ENCODE measurements around the gene STS. TPM values are rescaled to one million over a fixed set of nuclear protein-coding genes. Genes with fewer than 3 reads are reported as not detected.
A peak's percentile ranks its signal among the peaks of the same experiment; 100 is the strongest.

Gene STS
- total and polyA plus RNA-seq, 5 experiments from 2014 or later = 0.52 to 0.66 (median 0.56) TPM

- DNase-seq (no peak), ATAC-seq (no peak)
- H3K9me3 Mint-ChIP-seq = peaks cover 0 to 5% (median 0%) of the 10 kb centered on the region in 9 donors
- H3K4me3 Mint-ChIP-seq = no peak overlapping the region
- POLR2A ChIA-PET = no interaction called here
- H3K4me1 Mint-ChIP-seq = peaks cover 12 to 29% (median 24%) of the 10 kb centered on the region in 4 donors
- no peaks in the 10 kb centered on the region for H3K27me3 Mint-ChIP-seq
- no peak overlapping the region for H3K27ac Mint-ChIP-seq
- H3K36me3 Mint-ChIP-seq = peaks cover 4 to 18% (median 14%) of the 10 kb centered on the region in 3 donors
Observed at GRCh38 chrX:7117587-7117986, 29.9 kb upstream of the STS start.

- H3K27me3 Mint-ChIP-seq = no peaks in the 10 kb centered on the region
- peaks cover 0 to 5% (median 0%) of the 10 kb centered on the region in 9 donors for H3K9me3 Mint-ChIP-seq
- no peak overlapping the region for H3K27ac Mint-ChIP-seq
Observed at GRCh38 chrX:7119950-7120877, 27.3 kb upstream of the STS start.

GRCh38 chrX:7120878-7121219, 26.7 kb upstream of the STS start:
- DNase-seq (no peak), ATAC-seq (no peak)
- no peak overlapping the region for H3K27ac Mint-ChIP-seq
- POLR2A ChIA-PET = no interaction called here
- no peak overlapping the region for H3K4me3 Mint-ChIP-seq
- H3K4me1 Mint-ChIP-seq = peaks cover 14 to 30% (median 21%) of the 10 kb centered on the region in 4 donors
- H3K27me3 Mint-ChIP-seq = no peaks in the 10 kb centered on the region
- H3K36me3 Mint-ChIP-seq = peaks cover 7 to 25% (median 19%) of the 10 kb centered on the region in 3 donors
- peaks cover 0 to 5% (median 0%) of the 10 kb centered on the region in 9 donors for H3K9me3 Mint-ChIP-seq

More at GRCh38 chrX:7119950-7120877, 27.3 kb upstream of the STS start:
- DNase-seq = no peak
- no peak for ATAC-seq
- H3K36me3 Mint-ChIP-seq = peaks cover 3 to 24% (median 14%) of the 10 kb centered on the region in 3 donors
- H3K4me3 Mint-ChIP-seq = no peak overlapping the region
- peaks cover 16 to 30% (median 23%) of the 10 kb centered on the region in 4 donors for H3K4me1 Mint-ChIP-seq
- POLR2A ChIA-PET = no interaction called here

GRCh38 chrX:7127056-7127455, 20.5 kb upstream of the STS start:
- Mint-ChIP-seq H3K36me3 (peaks cover 6 to 18% (median 12%) of the 10 kb centered on the region in 3 donors), H3K27ac (no peak overlapping the region), H3K4me3 (no peak overlapping the region), H3K4me1 (peaks cover 9 to 13% (median 11%) of the 10 kb centered on the region in 4 donors), H3K9me3 (peaks cover 0 to 4% (median 0%) of the 10 kb centered on the region in 9 donors), H3K27me3 (no peaks in the 10 kb centered on the region)
- no peak for ATAC-seq
- POLR2A ChIA-PET = no interaction called here
- DNase-seq = no peak

- ATAC-seq (no peak), DNase-seq (no peak)
- Mint-ChIP-seq H3K9me3 (no peaks in the 10 kb centered on the region), H3K27me3 (no peaks in the 10 kb centered on the region), H3K4me3 (no peak overlapping the region), H3K27ac (peak overlapping the region in 2 of 10 donors; percentile 58 to 85), H3K36me3 (peaks cover 3 to 7% (median 6%) of the 10 kb centered on the region in 3 donors), H3K4me1 (peaks cover 23 to 41% (median 39%) of the 10 kb centered on the region in 4 donors)
- POLR2A ChIA-PET = no interaction called here
Observed at GRCh38 chrX:7131621-7132020, 15.9 kb upstream of the STS start.

GRCh38 chrX:7132335-7133049, 15.0 kb upstream of the STS start:
- no peaks in the 10 kb centered on the region for H3K9me3 Mint-ChIP-seq
- peaks cover 3 to 7% (median 6%) of the 10 kb centered on the region in 3 donors for H3K36me3 Mint-ChIP-seq
- peaks cover 23 to 42% (median 39%) of the 10 kb centered on the region in 4 donors for H3K4me1 Mint-ChIP-seq
- peak in 4 of 10 donors; percentile 7 to 42 (median 20) for DNase-seq
- POLR2A ChIA-PET = no interaction called here
- H3K27me3 Mint-ChIP-seq = no peaks in the 10 kb centered on the region
- peak; percentile 53 to 77 for ATAC-seq
- peak overlapping the region in 2 of 10 donors; percentile 21 to 25 for H3K4me3 Mint-ChIP-seq
- peak overlapping the region in 9 of 10 donors; percentile 38 to 86 (median 83) for H3K27ac Mint-ChIP-seq

- POLR2A ChIA-PET = no interaction called here
- no peak for ATAC-seq
- no peak for DNase-seq
Observed at GRCh38 chrX:7133050-7133440, 14.5 kb upstream of the STS start.

GRCh38 chrX:7134981-7135380, 12.5 kb upstream of the STS start:
- ATAC-seq (no peak), DNase-seq (no peak)
- POLR2A ChIA-PET = no interaction called here
- peaks cover 26 to 51% (median 41%) of the 10 kb centered on the region in 4 donors for H3K4me1 Mint-ChIP-seq
- H3K36me3 Mint-ChIP-seq = peaks cover 3 to 7% (median 5%) of the 10 kb centered on the region in 3 donors
- H3K4me3 Mint-ChIP-seq = no peak overlapping the region
- H3K27ac Mint-ChIP-seq = peak overlapping the region in 1 of 10 donors; percentile 53
- H3K27me3 Mint-ChIP-seq = no peaks in the 10 kb centered on the region
- no peaks in the 10 kb centered on the region for H3K9me3 Mint-ChIP-seq

More at GRCh38 chrX:7133050-7133440, 14.5 kb upstream of the STS start:
- no peaks in the 10 kb centered on the region for H3K27me3 Mint-ChIP-seq
- H3K4me1 Mint-ChIP-seq = peaks cover 23 to 47% (median 39%) of the 10 kb centered on the region in 4 donors
- H3K36me3 Mint-ChIP-seq = peaks cover 3 to 7% (median 6%) of the 10 kb centered on the region in 3 donors
- H3K9me3 Mint-ChIP-seq = no peaks in the 10 kb centered on the region
- H3K27ac Mint-ChIP-seq = peak overlapping the region in 9 of 10 donors; percentile 38 to 86 (median 83)
- H3K4me3 Mint-ChIP-seq = peak overlapping the region in 4 of 10 donors; percentile 4 to 25 (median 20)

GRCh38 chrX:7139202-7140081, 8.1 kb upstream of the STS start:
- H3K27ac Mint-ChIP-seq = no peak overlapping the region
- H3K36me3 Mint-ChIP-seq = peaks cover 0 to 3% (median 0%) of the 10 kb centered on the region in 3 donors
- no peak for ATAC-seq
- H3K9me3 Mint-ChIP-seq = no peaks in the 10 kb centered on the region
- H3K4me3 Mint-ChIP-seq = no peak overlapping the region
- DNase-seq = no peak
- POLR2A ChIA-PET = no interaction called here
- peaks cover 12 to 38% (median 25%) of the 10 kb centered on the region in 4 donors for H3K4me1 Mint-ChIP-seq
- H3K27me3 Mint-ChIP-seq = no peaks in the 10 kb centered on the region

GRCh38 chrX:7143076-7143475, 4.4 kb upstream of the STS start:
- no peak overlapping the region for H3K4me3 Mint-ChIP-seq
- H3K36me3 Mint-ChIP-seq = peaks cover 0 to 3% (median 0%) of the 10 kb centered on the region in 3 donors
- no peaks in the 10 kb centered on the region for H3K27me3 Mint-ChIP-seq
- no peak for DNase-seq
- no peak overlapping the region for H3K27ac Mint-ChIP-seq
- POLR2A ChIA-PET = no interaction called here
- ATAC-seq = no peak
- peaks cover 7 to 34% (median 20%) of the 10 kb centered on the region in 4 donors for H3K4me1 Mint-ChIP-seq
- no peaks in the 10 kb centered on the region for H3K9me3 Mint-ChIP-seq

- Mint-ChIP-seq H3K27me3 (no peaks in the 10 kb centered on the region), H3K4me3 (peak overlapping the region in 1 of 10 donors; percentile 34), H3K9me3 (no peaks in the 10 kb centered on the region), H3K36me3 (peaks cover 0 to 3% (median 0%) of the 10 kb centered on the region in 3 donors), H3K4me1 (peaks cover 3 to 31% (median 20%) of the 10 kb centered on the region in 4 donors), H3K27ac (peak overlapping the region in 3 of 10 donors; percentile 13 to 72 (median 65))
- POLR2A ChIA-PET = no interaction called here
- no peak for DNase-seq
- ATAC-seq = no peak
Observed at GRCh38 chrX:7143941-7144525, 3.5 kb upstream of the STS start.

GRCh38 chrX:7145454-7145853, 2.1 kb upstream of the STS start:
- peak overlapping the region in 3 of 10 donors; percentile 39 to 83 (median 64) for H3K27ac Mint-ChIP-seq
- DNase-seq (no peak), ATAC-seq (no peak)
- H3K4me1 Mint-ChIP-seq = peaks cover 3 to 31% (median 20%) of the 10 kb centered on the region in 4 donors
- peaks cover 0 to 3% (median 0%) of the 10 kb centered on the region in 3 donors for H3K36me3 Mint-ChIP-seq
- H3K9me3 Mint-ChIP-seq = no peaks in the 10 kb centered on the region
- POLR2A ChIA-PET = no interaction called here
- H3K4me3 Mint-ChIP-seq = peak overlapping the region in 1 of 10 donors; percentile 42
- H3K27me3 Mint-ChIP-seq = no peaks in the 10 kb centered on the region
